ENCODE measurements around the gene GPR160. TPM values are rescaled to one million over a fixed set of nuclear protein-coding genes. Genes with fewer than 3 reads are reported as not detected.

GPR160 gene
- total RNA-seq, 1 donor from 2014 or later: 6.0 TPM

DNA sequence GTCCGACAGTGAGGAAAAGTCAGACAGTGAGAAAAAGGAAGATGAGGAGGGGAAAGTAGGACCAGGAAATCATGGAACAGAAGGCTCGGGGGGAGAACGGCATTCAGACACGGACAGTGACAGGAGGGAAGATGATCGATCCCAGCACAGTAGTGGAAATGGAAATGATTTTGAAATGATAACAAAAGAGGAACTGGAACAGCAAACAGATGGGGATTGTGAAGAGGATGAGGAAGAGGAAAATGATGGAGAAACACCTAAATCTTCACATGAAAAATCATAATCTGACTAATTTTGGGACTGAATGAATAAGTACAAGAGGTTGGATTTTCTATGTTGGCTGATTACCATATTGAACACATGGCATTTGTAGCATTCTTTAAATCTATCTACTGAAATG is 45.0 kb upstream of the GPR160 start:
- Histone ChIP-seq H3K4me2 (no peak overlapping the region), H3K36me3 (peaks cover 36% of the 10 kb centered on the region), H4K20me1 (ENCODE audit: low read depth) (peaks cover 3% of the 10 kb centered on the region), H3F3A (ENCODE audit: low read depth) (no peaks in the 10 kb centered on the region), H3K4me3 (no peak overlapping the region), H3K27ac (no peak overlapping the region), H2AFZ (replicated peaks) (no peak overlapping the region), H3K79me2 (ENCODE audit: low read depth) (no peaks in the 10 kb centered on the region), H3K9ac (no peak overlapping the region), H3K9me3 (ENCODE audit: low read depth) (no peaks in the 10 kb centered on the region), H3K4me1 (no peaks in the 10 kb centered on the region), H3K27me3 (no peaks in the 10 kb centered on the region)
- Mint-ChIP-seq H3K27me3 (ENCODE audit: insufficient read depth, low read depth) (no peaks in the 10 kb centered on the region), H3K36me3 (peaks cover 13% of the 10 kb centered on the region), H3K27ac (no peak overlapping the region), H3K4me1 (no peaks in the 10 kb centered on the region), H3K4me3 (no peak overlapping the region), H3K9me3 (no peaks in the 10 kb centered on the region)
- TF ChIP-seq EZH2phosphoT487 (IDR thresholded peaks at IDR 0.05): no peak
- no peak for DNase-seq (ENCODE audit: low spot score)

DNA sequence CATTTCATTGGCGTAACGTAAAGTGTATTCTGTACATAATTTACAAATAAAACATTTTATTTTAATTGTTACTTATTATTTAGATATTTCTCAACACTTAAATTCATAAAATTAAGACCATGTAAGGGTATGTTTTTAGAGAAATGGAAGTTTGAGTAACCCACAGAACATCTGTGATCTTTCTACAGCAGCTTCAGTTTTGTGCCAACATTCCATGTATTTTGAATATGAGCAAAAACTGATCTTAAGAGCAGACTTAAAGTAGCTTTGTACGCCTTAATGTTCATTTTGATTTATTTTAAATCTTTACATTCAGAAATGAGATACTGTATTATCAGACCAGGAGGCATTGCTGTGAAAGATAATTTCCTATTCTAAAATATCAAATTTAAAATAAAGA is 44.0 kb upstream of the GPR160 start:
- H2AFZ ChIP-seq (replicated peaks): no peak overlapping the region
- H3K4me1 ChIP-seq: no peaks in the 10 kb centered on the region
- no peaks in the 10 kb centered on the region for H3K4me1 Mint-ChIP-seq
- H3K27ac ChIP-seq: no peak overlapping the region
- H3K9ac ChIP-seq: no peak overlapping the region
- no peak overlapping the region for H3K4me3 Mint-ChIP-seq
- H3K9me3 ChIP-seq (ENCODE audit: low read depth): no peaks in the 10 kb centered on the region
- no peaks in the 10 kb centered on the region for H3K27me3 Mint-ChIP-seq (ENCODE audit: insufficient read depth, low read depth)
- H3K27ac Mint-ChIP-seq: no peak overlapping the region
- no peaks in the 10 kb centered on the region for H3K9me3 Mint-ChIP-seq
- H4K20me1 ChIP-seq (ENCODE audit: low read depth): peaks cover 3% of the 10 kb centered on the region
- no peak overlapping the region for H3K4me3 ChIP-seq
- TF ChIP-seq, protein P1, sequence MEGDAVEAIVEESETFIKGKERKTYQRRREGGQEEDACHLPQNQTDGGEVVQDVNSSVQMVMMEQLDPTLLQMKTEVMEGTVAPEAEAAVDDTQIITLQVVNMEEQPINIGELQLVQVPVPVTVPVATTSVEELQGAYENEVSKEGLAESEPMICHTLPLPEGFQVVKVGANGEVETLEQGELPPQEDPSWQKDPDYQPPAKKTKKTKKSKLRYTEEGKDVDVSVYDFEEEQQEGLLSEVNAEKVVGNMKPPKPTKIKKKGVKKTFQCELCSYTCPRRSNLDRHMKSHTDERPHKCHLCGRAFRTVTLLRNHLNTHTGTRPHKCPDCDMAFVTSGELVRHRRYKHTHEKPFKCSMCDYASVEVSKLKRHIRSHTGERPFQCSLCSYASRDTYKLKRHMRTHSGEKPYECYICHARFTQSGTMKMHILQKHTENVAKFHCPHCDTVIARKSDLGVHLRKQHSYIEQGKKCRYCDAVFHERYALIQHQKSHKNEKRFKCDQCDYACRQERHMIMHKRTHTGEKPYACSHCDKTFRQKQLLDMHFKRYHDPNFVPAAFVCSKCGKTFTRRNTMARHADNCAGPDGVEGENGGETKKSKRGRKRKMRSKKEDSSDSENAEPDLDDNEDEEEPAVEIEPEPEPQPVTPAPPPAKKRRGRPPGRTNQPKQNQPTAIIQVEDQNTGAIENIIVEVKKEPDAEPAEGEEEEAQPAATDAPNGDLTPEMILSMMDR (IDR thresholded peaks at IDR 0.05): no peak
- TF ChIP-seq EZH2 (IDR thresholded peaks at IDR 0.05) (no peak), EZH2phosphoT487 (IDR thresholded peaks at IDR 0.05) (no peak)
- no peaks in the 10 kb centered on the region for H3K27me3 ChIP-seq
- H3K36me3 Mint-ChIP-seq: peaks cover 10% of the 10 kb centered on the region
- peaks cover 29% of the 10 kb centered on the region for H3K36me3 ChIP-seq
- no peaks in the 10 kb centered on the region for H3F3A ChIP-seq (ENCODE audit: low read depth)
- H3K4me2 ChIP-seq: no peak overlapping the region
- no peaks in the 10 kb centered on the region for H3K79me2 ChIP-seq (ENCODE audit: low read depth)
- DNase-seq (ENCODE audit: low spot score): no peak

DNA sequence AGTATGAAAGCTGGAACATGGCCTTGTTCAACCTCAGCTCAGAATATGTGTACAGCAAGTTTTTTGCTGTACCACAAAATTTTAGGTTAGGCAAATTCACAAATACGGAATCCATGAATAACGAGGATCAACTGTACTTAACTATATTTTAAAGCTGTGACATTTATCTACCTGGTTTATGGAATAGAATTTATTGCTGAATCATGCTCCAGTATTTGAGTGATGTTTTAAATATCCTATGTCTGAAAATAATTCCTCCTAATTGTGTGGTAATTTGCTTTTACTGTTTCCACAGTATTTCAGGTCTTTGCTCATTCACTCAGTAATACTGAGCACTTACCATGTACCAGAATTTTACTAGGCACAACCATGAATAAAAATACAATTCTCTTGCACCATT is 41.7 kb upstream of the GPR160 start:
- Histone ChIP-seq H2AFZ (replicated peaks) (no peak overlapping the region), H4K20me1 (ENCODE audit: low read depth) (peaks cover 3% of the 10 kb centered on the region), H3K9me3 (ENCODE audit: low read depth) (no peaks in the 10 kb centered on the region), H3K79me2 (ENCODE audit: low read depth) (no peaks in the 10 kb centered on the region), H3K27me3 (no peaks in the 10 kb centered on the region), H3K4me1 (no peaks in the 10 kb centered on the region), H3K27ac (no peak overlapping the region), H3F3A (ENCODE audit: low read depth) (no peaks in the 10 kb centered on the region), H3K36me3 (peaks cover 11% of the 10 kb centered on the region), H3K9ac (no peak overlapping the region), H3K4me2 (no peak overlapping the region), H3K4me3 (no peak overlapping the region)
- TF ChIP-seq, protein P1 (IDR thresholded peaks at IDR 0.05): no peak
- TF ChIP-seq EZH2phosphoT487 (IDR thresholded peaks at IDR 0.05) (no peak), EZH2 (IDR thresholded peaks at IDR 0.05) (no peak)
- no peak overlapping the region for H3K4me3 Mint-ChIP-seq
- H3K27me3 Mint-ChIP-seq (ENCODE audit: insufficient read depth, low read depth): no peaks in the 10 kb centered on the region
- no peaks in the 10 kb centered on the region for H3K4me1 Mint-ChIP-seq
- peaks cover 13% of the 10 kb centered on the region for H3K36me3 Mint-ChIP-seq
- no peak overlapping the region for H3K27ac Mint-ChIP-seq
- DNase-seq (ENCODE audit: low spot score): no peak
- no peaks in the 10 kb centered on the region for H3K9me3 Mint-ChIP-seq

DNA sequence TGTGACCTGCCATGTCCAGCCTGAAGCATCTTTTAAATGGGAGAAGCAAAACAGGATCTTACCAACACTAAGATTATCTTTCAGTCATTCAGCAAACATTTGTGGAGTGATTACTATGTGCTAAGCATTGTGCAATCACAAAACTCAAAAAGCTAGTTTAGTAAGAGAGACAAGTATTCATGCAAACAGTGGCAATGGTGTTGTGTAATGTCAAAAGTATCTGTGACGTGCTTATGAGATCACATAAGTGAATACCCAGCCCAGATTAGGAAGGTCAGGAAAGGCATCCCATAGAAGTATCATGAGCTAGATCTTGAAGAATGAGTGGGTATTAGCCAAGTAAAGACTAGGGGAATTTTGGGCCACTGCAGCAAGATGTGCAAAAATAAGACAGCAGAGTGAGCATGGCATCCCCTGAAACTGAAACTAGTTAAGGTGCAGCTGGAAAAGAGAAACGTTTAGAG is 39.1 kb upstream of the GPR160 start:
- H3K27ac Mint-ChIP-seq: no peak overlapping the region
- H3K36me3 ChIP-seq: no peaks in the 10 kb centered on the region
- no peaks in the 10 kb centered on the region for H4K20me1 ChIP-seq (ENCODE audit: low read depth)
- H2AFZ ChIP-seq (replicated peaks): no peak overlapping the region
- H3K9ac ChIP-seq: no peak overlapping the region
- TF ChIP-seq, protein P1 (IDR thresholded peaks at IDR 0.05): no peak
- TF ChIP-seq EZH2 (IDR thresholded peaks at IDR 0.05) (no peak), EZH2phosphoT487 (IDR thresholded peaks at IDR 0.05) (no peak)
- no peak overlapping the region for H3K4me2 ChIP-seq
- DNase-seq (ENCODE audit: low spot score): no peak
- H3K4me3 Mint-ChIP-seq: no peak overlapping the region
- no peaks in the 10 kb centered on the region for H3K27me3 Mint-ChIP-seq (ENCODE audit: insufficient read depth, low read depth)
- H3K36me3 Mint-ChIP-seq: peaks cover 6% of the 10 kb centered on the region
- no peaks in the 10 kb centered on the region for H3K4me1 ChIP-seq
- H3K9me3 Mint-ChIP-seq: no peaks in the 10 kb centered on the region
- H3F3A ChIP-seq (ENCODE audit: low read depth): no peaks in the 10 kb centered on the region
- H3K4me3 ChIP-seq: no peak overlapping the region
- H3K9me3 ChIP-seq (ENCODE audit: low read depth): no peaks in the 10 kb centered on the region
- H3K79me2 ChIP-seq (ENCODE audit: low read depth): no peaks in the 10 kb centered on the region
- no peak overlapping the region for H3K27ac ChIP-seq
- H3K27me3 ChIP-seq: no peaks in the 10 kb centered on the region
- peaks cover 3% of the 10 kb centered on the region for H3K4me1 Mint-ChIP-seq

Measured in neural progenitor cell (in vitro differentiated cells).